ENCODE data around the gene HIBCH.
"Not testable (repeated sequence)": the region's sequence is repeated elsewhere in the genome, so short reads cannot be mapped to it uniquely, and the experiment has no call there.

Gene HIBCH

DNA sequence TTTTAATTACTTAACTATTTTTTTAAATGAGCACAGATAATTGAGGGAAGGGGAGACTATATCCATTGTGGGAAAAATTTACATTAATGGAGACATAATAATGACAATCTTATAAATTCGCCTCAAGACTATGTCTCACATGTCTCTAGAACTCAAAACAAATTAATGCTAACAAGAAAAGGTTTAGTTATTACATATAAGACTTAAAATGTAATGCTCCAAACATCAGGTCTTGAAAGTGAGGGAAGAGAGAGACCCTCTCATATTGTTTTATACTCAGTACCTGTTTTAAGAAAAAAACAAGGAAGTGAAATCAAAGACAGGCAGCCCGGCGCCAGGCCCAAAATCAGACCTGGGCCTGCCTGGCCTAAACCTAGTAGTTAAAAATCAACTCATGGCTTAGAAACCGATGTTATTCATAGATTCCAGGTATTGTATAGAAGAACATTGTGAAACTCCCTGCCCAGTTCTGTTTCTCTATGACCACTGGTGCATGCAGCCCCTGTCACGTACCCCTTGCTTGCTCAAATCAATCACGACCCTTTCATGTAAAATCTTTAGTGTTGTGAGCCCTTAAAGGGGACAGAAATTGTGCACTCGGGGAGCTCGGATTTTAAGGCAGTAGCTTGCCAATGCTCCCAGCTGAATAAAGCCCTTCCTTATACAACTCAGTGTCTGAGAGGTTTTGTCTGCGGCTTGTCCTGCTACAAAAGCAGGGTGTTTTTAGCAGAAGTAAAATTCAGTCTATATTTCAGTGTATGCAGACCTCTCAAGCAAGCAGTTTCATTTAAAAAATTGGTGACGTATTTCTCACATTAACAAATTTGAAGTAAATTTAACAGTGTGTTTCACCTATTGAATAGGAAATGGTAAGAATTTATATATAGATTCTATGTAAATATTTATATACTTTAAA lies 161.8 kb downstream of the HIBCH start:
- not testable (repeated sequence) for DNase-seq (ENCODE audit: low spot score)

DNA sequence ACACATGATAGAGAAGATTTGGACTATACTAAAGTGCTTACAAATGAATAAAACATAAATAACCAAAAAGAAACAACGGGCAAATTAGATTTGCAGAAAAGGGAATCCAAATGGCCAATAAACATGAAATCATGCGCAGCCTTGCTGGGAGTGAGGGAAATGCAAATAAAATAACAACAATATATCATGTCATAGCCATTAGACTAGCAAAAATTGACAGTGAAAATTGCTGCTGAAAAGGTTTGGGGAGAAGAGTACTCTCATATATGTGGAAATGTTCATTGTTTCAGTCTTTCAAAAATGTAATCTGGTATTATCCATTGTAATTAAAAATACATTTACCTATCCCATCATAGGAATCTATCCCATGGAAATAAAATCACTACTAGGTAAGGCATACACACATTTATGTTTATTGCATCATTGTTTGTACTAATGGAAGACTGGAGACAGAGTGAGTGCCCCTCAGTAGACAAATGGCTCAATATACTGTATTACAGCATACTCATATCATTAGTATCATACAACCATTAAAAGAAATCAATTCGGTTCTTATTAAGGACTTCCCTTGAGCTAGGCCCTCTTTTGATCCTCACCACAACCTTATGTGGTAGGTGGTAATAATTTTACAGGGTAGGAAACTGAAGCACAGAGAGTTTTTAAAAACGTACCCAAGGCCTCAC lies 163.0 kb downstream of the HIBCH start:
- no peak for DNase-seq (ENCODE audit: low spot score)

Measured in LoVo (cell line).